CD4-positive, alpha-beta T cell treated with Interleukin-21 for 1 hour (primary cell): ENCODE results near the gene HOXD1.

Experiments
- DNase-seq: peaks from one replicate; pipeline ENCODE4 v3.0.0-alpha.2; 2020

Gene HOXD1

GRCh38 chr2:176188774-176189680 is 559 bp downstream of the HOXD1 start:
- DNase-seq, result no peak

- no peak for DNase-seq
Observed at GRCh38 chr2:176189681-176190641, 1.5 kb downstream of the HOXD1 start.

- DNase-seq, result no peak
Observed at GRCh38 chr2:176192351-176192750, 3.9 kb downstream of the HOXD1 start.

GRCh38 chr2:176193048-176193447 is 4.6 kb downstream of the HOXD1 start:
- DNase-seq, result no peak

- DNase-seq, result no peak
Observed at GRCh38 chr2:176199902-176200301, 11.4 kb downstream of the HOXD1 start.

GRCh38 chr2:176200971-176201370 is 12.5 kb downstream of the HOXD1 start:
- DNase-seq, result no peak

GRCh38 chr2:176202491-176202890 is 14.0 kb downstream of the HOXD1 start:
- DNase-seq, result no peak

GRCh38 chr2:176205126-176205525 is 16.7 kb downstream of the HOXD1 start:
- no peak for DNase-seq

- DNase-seq, result no peak
Observed at GRCh38 chr2:176206136-176206535, 17.7 kb downstream of the HOXD1 start.

- no peak for DNase-seq
Observed at GRCh38 chr2:176206682-176207081, 18.2 kb downstream of the HOXD1 start.

GRCh38 chr2:176211110-176211509 is 22.6 kb downstream of the HOXD1 start:
- no peak for DNase-seq

GRCh38 chr2:176212276-176212675 is 23.8 kb downstream of the HOXD1 start:
- DNase-seq, result no peak

GRCh38 chr2:176213406-176213805 is 24.9 kb downstream of the HOXD1 start:
- DNase-seq, result no peak

GRCh38 chr2:176227874-176228273 is 39.4 kb downstream of the HOXD1 start:
- DNase-seq, result no peak

- DNase-seq, result no peak
Observed at GRCh38 chr2:176234156-176234555, 45.7 kb downstream of the HOXD1 start.

GRCh38 chr2:176234940-176235339 is 46.5 kb downstream of the HOXD1 start:
- no peak for DNase-seq

- DNase-seq, result no peak
Observed at GRCh38 chr2:176237456-176237855, 49.0 kb downstream of the HOXD1 start.

GRCh38 chr2:176239031-176239430 is 50.6 kb downstream of the HOXD1 start:
- DNase-seq, result no peak

GRCh38 chr2:176240301-176240700 is 51.8 kb downstream of the HOXD1 start:
- no peak for DNase-seq
